LoVo (cell line): ENCODE results near the gene PNMA1.

Source experiments
- DNase-seq: peaks from one replicate; pipeline ENCODE4 v3.0.0-alpha.2; 2016; ENCODE audit warnings: low spot score

The PNMA1 gene

GRCh38 chr14:73736842-73737241 is 22.7 kb upstream of the PNMA1 start:
- no peak for DNase-seq

GRCh38 chr14:73732006-73732405 is 17.8 kb upstream of the PNMA1 start:
- no peak for DNase-seq

- no peak for DNase-seq
These were observed 16.9 kb upstream of the PNMA1 start for GRCh38 chr14:73731111-73731510.

GRCh38 chr14:73729556-73730265 is 15.5 kb upstream of the PNMA1 start:
- DNase-seq: no peak

- DNase-seq: peak; percentile 84
These were observed 14.6 kb upstream of the PNMA1 start for GRCh38 chr14:73728717-73729330.

- no peak for DNase-seq
These were observed 13.0 kb upstream of the PNMA1 start for GRCh38 chr14:73727166-73727565.

GRCh38 chr14:73726025-73726961 is 12.1 kb upstream of the PNMA1 start:
- DNase-seq: no peak

- DNase-seq: no peak
These were observed 11.2 kb upstream of the PNMA1 start for GRCh38 chr14:73725116-73726024.

- no peak for DNase-seq
These were observed 10.5 kb upstream of the PNMA1 start for GRCh38 chr14:73724696-73725095.

- DNase-seq: no peak
These were observed 9.8 kb upstream of the PNMA1 start for GRCh38 chr14:73723797-73724661.

- DNase-seq: no peak
These were observed 9.2 kb upstream of the PNMA1 start for GRCh38 chr14:73723406-73723796.

- DNase-seq: no peak
These were observed 8.4 kb upstream of the PNMA1 start for GRCh38 chr14:73722581-73722980.

- DNase-seq: no peak
These were observed 7.1 kb upstream of the PNMA1 start for GRCh38 chr14:73721101-73721821.

GRCh38 chr14:73720636-73721035 is 6.5 kb upstream of the PNMA1 start:
- no peak for DNase-seq

GRCh38 chr14:73719791-73720190 is 5.6 kb upstream of the PNMA1 start:
- DNase-seq: no peak

GRCh38 chr14:73719361-73719760 is 5.2 kb upstream of the PNMA1 start:
- no peak for DNase-seq

GRCh38 chr14:73718418-73719251 is 4.5 kb upstream of the PNMA1 start:
- DNase-seq: no peak

- DNase-seq: no peak
These were observed 3.7 kb upstream of the PNMA1 start for GRCh38 chr14:73717711-73718417.

GRCh38 chr14:73717266-73717665 is 3.1 kb upstream of the PNMA1 start:
- DNase-seq: no peak
